LNCAP (cell line): ENCODE results near the gene PLEKHG7.

Experiments
- CTCF ChIP-seq: fragments of 450-650 bp; IDR thresholded peaks from 2 replicates; pipeline ENCODE4 v1.5.1; 2017; ENCODE audit warnings: mild to moderate bottlenecking

The PLEKHG7 gene

GRCh38 chr12:92668739-92669138, 34.0 kb upstream of the PLEKHG7 start:
- TF ChIP-seq CTCF, result no peak

DNA sequence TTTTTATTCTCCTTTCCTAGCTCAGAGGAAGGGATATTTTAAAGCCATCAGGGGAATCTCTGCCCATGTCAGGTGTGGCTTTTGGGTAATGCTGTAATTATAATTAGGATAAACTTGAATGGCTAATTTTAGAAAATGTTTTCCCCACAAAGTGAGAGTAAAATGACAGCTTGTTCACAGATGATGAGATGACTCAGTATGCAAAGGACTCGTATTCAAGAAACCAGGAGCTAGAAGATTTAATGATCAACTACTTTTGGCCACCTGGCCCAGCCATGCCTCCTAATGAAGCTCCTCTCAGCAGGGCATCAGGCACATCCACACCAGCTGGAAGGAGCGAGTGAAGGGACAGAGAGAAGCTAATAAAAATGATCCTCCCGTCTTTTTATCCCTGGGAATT, 29.0 kb upstream of the PLEKHG7 start:
- TF ChIP-seq CTCF, result no peak

GRCh38 chr12:92674500-92674899, 28.3 kb upstream of the PLEKHG7 start:
- no peak for TF ChIP-seq CTCF

DNA sequence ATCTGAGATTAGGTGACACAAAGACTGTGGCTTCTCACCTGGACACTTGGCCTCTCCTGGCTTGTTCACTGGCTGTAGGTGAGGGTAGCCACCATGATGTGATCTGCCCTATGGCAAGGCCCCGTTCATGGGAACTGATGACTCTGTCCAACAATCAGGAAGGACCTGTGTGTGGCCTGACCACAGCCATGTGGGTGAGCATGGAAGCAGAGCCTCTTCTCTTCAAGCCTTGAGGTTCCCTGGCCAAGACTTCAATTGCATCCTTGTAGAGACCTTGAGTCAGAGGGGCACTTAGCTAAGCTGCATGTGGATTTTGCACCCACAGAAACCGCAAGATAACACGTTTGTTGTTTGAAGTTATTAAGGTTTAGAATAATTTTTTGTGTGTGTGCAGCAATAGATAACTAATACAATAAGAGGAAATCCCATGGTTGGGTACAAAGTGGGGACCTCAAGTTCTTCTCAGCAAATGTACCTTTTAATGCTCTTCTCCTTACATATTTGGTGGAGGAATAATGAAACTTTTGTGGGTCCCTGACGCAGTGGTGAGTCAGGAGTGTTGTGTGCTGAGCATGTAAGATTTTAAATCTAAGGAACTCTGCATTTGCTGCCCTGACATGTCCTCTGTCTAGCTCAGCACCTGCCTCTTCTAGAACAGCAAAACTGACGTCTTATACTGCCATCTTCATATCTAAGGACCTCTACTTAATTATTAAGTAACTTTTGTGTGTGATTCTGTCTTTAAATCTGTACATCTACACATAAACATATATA, 27.5 kb upstream of the PLEKHG7 start:
- TF ChIP-seq CTCF, result no peak

DNA sequence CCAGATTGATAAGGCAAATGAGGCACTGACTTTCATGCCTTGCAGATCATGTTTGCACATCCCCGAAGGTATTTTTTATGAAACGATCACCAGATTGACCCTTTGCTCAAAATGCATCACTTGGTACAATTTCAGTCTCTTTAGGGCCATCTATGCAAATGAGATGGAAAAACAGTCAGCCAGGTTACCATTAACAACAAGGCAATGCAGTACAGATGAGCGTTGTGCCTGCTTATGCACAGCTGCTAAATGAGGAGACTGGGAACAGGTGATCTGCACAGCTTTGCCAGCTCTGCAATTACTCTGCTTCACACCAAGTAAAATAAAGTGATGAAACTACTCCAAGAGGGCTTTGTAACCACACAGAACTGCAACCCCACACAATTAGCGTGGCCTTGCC, 26.1 kb upstream of the PLEKHG7 start:
- TF ChIP-seq CTCF, result no peak

GRCh38 chr12:92690601-92691000, 12.2 kb upstream of the PLEKHG7 start:
- TF ChIP-seq CTCF, result no peak

GRCh38 chr12:92695056-92695455, 7.7 kb upstream of the PLEKHG7 start:
- no peak for TF ChIP-seq CTCF

DNA sequence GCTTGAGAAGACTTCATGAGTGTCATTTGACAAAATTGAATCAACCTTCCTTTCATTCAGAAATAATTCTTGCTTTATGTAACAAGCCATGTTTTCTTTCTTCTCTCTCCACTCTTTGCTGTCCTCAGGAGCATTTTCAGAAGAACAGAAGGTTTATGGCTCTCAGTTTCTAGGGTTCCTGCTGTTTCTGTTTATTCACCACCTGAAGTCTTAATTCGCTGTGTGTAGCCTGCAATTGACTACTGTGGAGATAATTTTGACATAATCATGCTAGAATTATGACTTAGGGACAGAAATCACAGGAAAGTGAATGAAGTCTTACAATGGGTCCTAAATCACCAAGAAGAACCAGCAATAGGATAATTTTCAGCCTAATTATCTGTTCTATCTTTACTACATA, 7.2 kb upstream of the PLEKHG7 start:
- no peak for TF ChIP-seq CTCF
